Loucy (cell line): ENCODE results near the gene F7.

Source experiments
- CTCF ChIP-seq: fragments of 200-600 bp; sonication (generic); conservative IDR thresholded peaks from 2 replicates; pipeline ENCODE4 v1.5.1; 2014; ENCODE audit warnings: mild to moderate bottlenecking, antibody characterized with exemption, low read length
- EZH2phosphoT487 ChIP-seq: fragments of 200-600 bp; IDR thresholded peaks from 2 replicates; pipeline ENCODE4 v1.6.1; 2018; ENCODE audit warnings: antibody characterized with exemption, mild to moderate bottlenecking, moderate library complexity, borderline replicate concordance

GRCh38 chr13:113126265-113127150 lies 20.9 kb downstream of the F7 start:
- no peak for TF ChIP-seq CTCF
- TF ChIP-seq EZH2phosphoT487, result no peak
